NB4 (cell line): ENCODE measurements around the gene MFAP5.

Experiments used
- MYC ChIP-seq: IDR thresholded peaks from 2 replicates; pipeline ENCODE4 v1.6.1; 2011; ENCODE audit warnings: low read depth, low read length
- POLR2A ChIP-seq: IDR thresholded peaks from 2 replicates; pipeline ENCODE4 v1.6.1; 2011; ENCODE audit warnings: mild to moderate bottlenecking; ENCODE audit not compliant: insufficient read length; ENCODE audit errors: extremely low read depth
- TF ChIP-seq, protein P1 (sequence below): IDR thresholded peaks from one replicate; pipeline ENCODE4 v1.5.1; 2012; ENCODE audit warnings: low read depth, low read length
- TF ChIP-seq, protein P2 (sequence below): IDR thresholded peaks from 2 replicates; pipeline ENCODE4 v1.6.1; 2011; ENCODE audit warnings: low read depth, low read length

DNA sequence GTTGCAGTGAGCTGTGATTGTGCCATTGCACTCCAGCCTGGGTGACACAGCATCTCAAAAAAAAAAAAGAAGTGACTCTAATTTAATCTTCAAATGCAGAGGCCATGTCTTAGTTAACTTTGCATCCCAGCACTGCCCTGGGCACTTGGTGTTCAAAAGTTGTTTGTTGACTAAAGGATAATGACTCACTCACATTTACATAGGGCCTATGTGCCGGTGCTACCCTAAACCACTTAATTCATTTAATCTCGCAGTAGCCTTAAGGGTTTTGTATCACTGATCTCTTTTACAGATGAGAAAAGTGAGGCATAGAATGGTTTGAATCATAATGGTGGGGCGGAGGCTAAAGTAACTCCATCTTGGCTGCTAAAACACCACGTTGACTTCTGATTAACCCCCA is 23.7 kb downstream of the MFAP5 start:
- TF ChIP-seq POLR2A = no peak
- TF ChIP-seq, protein P1, sequence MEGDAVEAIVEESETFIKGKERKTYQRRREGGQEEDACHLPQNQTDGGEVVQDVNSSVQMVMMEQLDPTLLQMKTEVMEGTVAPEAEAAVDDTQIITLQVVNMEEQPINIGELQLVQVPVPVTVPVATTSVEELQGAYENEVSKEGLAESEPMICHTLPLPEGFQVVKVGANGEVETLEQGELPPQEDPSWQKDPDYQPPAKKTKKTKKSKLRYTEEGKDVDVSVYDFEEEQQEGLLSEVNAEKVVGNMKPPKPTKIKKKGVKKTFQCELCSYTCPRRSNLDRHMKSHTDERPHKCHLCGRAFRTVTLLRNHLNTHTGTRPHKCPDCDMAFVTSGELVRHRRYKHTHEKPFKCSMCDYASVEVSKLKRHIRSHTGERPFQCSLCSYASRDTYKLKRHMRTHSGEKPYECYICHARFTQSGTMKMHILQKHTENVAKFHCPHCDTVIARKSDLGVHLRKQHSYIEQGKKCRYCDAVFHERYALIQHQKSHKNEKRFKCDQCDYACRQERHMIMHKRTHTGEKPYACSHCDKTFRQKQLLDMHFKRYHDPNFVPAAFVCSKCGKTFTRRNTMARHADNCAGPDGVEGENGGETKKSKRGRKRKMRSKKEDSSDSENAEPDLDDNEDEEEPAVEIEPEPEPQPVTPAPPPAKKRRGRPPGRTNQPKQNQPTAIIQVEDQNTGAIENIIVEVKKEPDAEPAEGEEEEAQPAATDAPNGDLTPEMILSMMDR = no peak
- TF ChIP-seq MYC = no peak
- TF ChIP-seq, protein P2, sequence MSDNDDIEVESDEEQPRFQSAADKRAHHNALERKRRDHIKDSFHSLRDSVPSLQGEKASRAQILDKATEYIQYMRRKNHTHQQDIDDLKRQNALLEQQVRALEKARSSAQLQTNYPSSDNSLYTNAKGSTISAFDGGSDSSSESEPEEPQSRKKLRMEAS = no peak
